Brain pericyte (primary cell): Measurements from ENCODE around the gene ENOX1.

ENCODE experiments used
- DNase-seq: peaks from one replicate; pipeline ENCODE4 v3.0.0-alpha.2; 2012; ENCODE audit warnings: low read depth, low spot score

The ENOX1 gene

GRCh38 chr13:43316281-43316680 lies 470.5 kb downstream of the ENOX1 start:
- DNase-seq: no peak

DNA sequence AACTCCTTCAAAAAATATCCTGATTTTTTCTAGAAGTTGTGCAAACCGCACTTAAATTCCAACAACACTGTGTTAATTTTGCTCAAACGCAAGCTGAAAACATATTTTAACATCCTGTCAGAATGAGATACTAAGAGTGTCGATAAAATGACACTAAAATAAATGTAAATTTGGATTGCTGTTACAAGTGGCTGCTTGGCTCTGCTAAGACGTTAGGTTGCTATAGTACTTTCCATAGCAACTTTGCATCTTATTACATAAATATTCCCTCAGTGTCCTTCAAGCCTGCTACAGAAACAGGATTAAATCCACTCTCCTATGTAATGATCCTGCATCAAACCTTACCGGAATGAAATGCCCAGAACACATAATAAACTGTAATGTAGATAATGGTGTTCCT lies 471.2 kb downstream of the ENOX1 start:
- no peak for DNase-seq

GRCh38 chr13:43309311-43309710 lies 477.5 kb downstream of the ENOX1 start:
- no peak for DNase-seq

GRCh38 chr13:43307921-43308433 lies 478.8 kb downstream of the ENOX1 start:
- DNase-seq: peak; percentile 55

DNA sequence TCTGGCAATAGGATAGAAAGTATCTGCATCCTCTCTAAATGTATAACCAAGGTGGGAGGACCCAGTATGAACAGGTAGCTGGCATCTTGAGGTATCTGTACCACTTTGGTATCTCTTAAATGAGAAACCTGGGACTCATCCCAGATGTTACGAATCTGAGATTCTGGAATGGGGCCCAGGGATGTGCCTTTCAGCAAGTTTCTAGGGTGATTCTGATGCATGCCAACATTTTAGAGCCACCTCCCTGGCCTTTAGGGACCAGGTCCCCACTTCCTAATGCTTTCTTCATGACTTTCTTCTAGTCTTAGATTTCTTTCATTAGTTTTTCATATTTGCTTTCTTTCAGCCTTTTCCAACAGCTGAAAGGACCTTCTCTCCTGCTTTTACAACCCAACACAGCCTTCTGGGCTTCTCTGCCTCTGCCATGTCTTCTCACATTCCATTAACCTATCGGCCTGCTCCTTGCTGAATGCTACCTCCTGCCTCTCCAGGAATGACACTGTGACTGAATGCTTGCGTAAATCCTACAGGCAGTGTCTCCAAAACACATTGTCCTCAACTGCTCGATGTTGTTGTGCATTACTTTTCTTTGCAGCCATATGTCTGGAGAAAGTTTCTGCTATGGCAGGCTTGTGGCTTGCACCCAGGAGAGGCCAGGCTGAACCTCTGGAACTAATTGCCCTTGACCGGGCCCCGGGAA lies 479.4 kb downstream of the ENOX1 start:
- no peak for DNase-seq

- DNase-seq: no peak
These were observed 480.4 kb downstream of the ENOX1 start for GRCh38 chr13:43306372-43306771.

DNA sequence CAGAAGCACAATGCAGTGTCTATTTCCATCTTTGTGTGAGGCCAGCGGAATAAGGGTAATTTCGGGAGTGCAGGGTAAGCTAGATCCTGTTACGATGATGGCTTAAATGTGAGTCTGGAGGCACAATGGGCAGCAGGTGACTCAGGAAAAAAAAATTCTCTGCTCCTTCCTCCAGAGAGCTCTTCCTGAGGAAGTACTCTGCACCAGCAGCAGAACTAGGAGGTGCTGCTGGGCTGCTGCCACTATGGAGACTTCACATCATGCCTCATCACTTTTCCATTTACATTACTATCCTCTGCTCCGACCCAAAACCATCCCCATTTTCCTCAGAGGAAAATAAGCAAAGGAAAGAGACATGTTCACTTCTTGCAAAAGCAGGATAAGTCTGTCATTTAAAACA lies 481.4 kb downstream of the ENOX1 start:
- no peak for DNase-seq

- no peak for DNase-seq
These were observed 481.8 kb downstream of the ENOX1 start for GRCh38 chr13:43304945-43305344.

DNA sequence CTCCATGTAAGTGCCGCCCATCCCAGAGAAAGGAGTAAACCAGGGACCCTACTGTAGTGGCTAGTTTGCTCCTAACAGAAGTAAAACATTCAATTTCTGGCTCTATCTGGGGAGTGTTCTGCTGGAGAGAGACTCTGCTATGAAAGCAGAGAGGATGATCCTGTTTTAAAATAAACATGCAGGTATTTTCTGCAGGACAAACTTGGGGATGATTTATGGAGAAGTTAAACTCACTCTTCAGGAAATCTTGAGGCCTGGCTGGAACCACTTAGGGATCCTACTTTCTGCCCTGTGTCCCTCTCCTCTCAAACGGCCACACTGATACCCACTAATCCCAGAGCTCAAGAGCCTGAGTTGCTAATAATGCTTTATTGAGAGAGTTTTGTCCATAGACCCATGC lies 482.3 kb downstream of the ENOX1 start:
- DNase-seq: no peak

GRCh38 chr13:43303033-43303729 lies 483.6 kb downstream of the ENOX1 start:
- DNase-seq: peak; percentile 33

DNA sequence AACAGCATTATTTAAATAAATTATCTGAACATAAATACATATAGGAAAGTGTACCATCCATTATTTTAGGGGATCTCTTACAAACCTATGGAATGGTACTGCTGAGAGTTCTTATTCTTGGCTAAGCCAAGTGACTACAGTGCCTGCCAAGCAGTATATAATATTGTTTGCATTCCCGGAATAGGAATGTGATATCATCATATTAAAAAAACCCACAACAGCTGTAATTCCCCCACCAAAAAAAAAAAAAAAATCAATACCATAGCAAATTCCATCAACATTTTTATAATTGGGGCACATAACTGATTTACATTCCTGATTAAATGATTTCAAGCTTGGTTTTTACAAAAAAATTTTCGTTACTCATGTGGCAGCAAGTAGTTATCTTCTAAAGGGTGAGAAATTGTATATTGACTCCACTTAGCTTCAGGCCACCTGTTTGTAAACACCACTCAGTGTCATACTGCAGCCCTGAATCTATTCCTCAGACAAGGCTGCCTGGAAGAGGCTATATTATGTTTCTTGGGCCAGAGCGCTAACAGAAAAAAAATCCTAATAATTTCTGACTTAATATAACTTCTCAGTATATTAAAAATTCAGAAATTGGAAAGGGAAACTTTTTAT lies 485.3 kb downstream of the ENOX1 start:
- no peak for DNase-seq

DNA sequence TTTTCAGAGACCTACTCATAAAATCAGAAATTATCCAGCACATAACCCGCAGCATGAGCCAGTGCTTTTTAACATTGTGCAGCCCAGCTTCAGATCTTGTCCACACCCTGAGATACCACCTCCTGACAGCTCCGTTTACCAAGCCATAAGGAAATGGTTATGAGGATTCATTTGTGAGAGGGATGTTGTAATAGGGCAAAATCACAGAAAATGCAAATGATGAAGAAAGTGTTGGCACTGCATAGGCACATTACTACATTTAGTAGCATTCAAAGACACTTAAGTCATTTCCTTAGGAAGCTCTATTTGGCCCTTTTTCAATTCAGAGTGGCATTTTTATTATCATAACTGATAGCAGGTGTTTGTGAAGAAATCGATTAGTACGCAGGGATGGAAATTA lies 485.9 kb downstream of the ENOX1 start:
- no peak for DNase-seq

GRCh38 chr13:43299374-43299773 lies 487.4 kb downstream of the ENOX1 start:
- DNase-seq: no peak

GRCh38 chr13:43298816-43299215 lies 488.0 kb downstream of the ENOX1 start:
- no peak for DNase-seq

GRCh38 chr13:43297967-43298678 lies 488.6 kb downstream of the ENOX1 start:
- no peak for DNase-seq

DNA sequence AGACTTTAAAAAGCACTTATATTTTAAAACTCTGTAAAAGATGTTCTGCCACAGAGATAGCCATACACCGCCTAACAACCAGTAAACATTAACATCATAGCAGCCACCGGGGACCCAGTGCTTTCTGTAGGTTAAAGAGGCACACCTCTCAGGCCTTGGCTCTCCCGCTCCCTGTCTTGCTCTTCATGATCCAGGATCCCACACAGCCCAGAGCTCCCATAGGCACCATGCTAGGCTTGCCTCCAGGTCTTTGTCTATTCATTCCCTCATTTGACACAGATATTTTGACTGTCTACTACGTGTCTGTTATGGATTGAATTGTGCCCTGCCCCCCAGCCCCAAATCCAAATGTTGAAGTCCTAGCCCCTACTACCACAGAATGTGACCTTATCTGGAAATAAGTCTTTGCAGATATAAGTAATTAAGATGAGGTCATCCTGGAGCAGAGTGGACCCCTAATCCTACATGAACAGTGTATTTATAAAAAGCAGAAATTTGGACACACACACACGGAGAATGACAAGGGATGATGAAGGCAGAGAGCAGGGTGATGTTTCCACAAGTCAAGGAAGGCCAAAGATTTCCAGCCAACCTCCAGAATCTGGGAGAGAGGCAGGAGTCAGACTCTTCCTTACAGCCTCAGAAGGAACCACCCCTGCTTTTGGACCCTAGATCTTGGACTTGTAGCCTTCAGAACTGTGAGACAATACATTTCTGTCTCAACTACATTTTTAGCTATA lies 490.8 kb downstream of the ENOX1 start:
- no peak for DNase-seq

- no peak for DNase-seq
These were observed 491.5 kb downstream of the ENOX1 start for GRCh38 chr13:43295321-43295720.

DNA sequence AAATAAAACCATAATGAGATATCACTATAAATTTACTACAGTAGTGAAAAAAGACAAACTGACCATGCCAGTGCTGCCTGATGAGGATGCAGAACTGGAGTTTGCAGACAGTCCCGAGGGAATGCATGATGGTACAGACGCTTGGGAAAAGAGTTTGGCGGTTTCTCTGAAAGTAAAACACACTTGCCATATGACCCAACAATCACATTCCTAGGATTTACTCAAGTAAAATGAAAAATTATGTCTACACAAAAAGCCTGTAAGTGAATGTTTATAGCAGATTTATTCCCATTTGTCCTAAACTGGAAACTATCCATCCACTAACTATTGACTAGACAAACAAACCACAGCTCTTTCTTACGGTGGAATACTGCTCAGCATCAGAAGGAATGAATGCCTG lies 492.4 kb downstream of the ENOX1 start:
- DNase-seq: no peak

DNA sequence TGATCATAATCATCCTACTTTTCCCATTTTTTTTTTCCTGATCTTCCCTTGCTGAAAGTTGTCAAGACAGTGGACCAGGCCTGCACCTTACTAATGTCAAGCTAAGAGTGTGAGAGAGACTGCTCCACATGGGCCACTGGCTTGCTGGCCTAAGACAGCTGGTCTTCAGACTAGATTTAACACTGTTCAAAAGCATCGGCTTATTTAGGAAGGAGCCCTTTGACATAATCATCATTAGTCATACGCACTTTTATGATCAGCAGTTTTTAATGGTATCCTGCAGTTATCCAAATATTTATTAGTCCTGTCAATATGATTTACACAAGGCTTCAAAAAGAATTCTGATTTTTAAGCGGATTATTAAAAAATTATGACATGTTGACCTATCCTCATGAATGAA lies 492.8 kb downstream of the ENOX1 start:
- DNase-seq: no peak

GRCh38 chr13:43293561-43293960 lies 493.2 kb downstream of the ENOX1 start:
- no peak for DNase-seq

GRCh38 chr13:43293008-43293407 lies 493.8 kb downstream of the ENOX1 start:
- DNase-seq: no peak
